AG08395 (cell line): ENCODE results near the gene CCDC83.
"Not testable (repeated sequence)": the region's sequence is repeated elsewhere in the genome, so short reads cannot be mapped to it uniquely, and the experiment has no call there.

Source experiments
- DNase-seq: peaks from one replicate; pipeline ENCODE4 v3.0.0; 2012; ENCODE audit warnings: mixed read lengths, low spot score

CCDC83 gene

DNA sequence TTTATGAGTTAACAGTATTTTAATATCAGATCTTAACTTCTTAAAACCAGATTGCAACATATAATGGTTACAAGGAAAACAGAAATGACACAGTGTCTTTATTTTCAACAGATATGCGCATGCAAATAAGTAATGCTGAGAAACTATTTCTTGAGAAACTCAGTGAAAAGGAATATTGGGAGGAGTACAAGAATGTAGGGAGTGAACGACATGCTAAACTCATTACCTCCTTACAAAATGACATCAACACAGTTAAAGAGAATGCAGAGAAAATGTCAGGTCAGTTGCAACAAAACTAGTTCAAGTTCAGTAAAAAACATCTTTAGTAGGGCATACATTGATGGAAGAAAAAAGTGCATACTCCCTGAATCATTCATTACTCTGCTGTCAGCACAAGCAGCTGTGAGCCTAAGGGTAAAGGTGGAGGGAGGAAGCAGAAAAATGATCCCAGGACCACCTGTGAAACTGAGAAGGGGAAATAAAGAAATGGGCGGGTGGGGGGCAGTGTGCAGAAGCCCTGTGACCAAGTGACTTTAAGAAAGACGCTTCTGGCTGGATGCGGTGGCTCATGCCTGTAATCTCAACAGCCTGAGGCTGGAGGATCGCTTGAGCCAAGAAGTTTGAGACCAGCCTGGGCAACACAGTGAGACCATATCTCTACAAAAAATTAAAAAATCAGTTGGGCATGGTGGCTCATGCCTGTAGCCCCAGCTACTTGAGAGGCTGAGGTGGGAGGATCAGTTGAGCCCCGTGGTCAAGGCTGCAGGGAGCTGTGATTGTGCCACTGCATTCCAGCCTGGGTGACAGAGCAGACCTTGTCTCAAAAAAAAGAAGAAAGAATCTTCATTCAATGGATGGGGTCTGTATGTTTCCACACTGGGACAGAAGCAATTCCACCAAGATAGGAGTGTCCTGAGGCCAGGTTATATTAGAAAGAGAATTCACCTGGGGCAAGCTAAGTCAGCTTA, 31.2 kb downstream of the CCDC83 start:
- DNase-seq: peak; percentile 82

DNA sequence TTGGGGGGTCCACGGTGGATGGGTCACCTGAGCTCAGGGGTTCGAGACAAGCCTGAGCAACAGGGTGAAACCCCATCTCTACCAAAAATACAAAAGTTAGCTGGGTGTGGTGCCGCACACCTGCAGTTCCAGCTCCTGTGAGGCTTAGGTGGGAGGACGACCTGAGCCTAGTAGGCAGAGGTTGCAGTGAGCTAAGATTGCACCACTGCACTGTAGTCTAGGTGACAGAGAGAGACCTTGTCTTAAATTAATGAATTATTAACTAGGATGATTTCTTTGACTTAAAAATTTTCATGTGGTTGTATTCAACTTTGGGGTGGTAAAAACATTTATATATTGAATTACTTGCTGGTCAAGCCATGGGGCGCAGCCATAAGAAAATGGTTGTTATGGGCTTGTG, 33.9 kb downstream of the CCDC83 start:
- DNase-seq: no peak

- DNase-seq: peak; percentile 78
Observed at GRCh38 chr11:85889676-85890579, 34.7 kb downstream of the CCDC83 start.

- no peak for DNase-seq
Observed at GRCh38 chr11:85893395-85893794, 38.2 kb downstream of the CCDC83 start.

- DNase-seq: no peak
Observed at GRCh38 chr11:85896876-85897275, 41.7 kb downstream of the CCDC83 start.

- DNase-seq: no peak
Observed at GRCh38 chr11:85898456-85898855, 43.3 kb downstream of the CCDC83 start.

DNA sequence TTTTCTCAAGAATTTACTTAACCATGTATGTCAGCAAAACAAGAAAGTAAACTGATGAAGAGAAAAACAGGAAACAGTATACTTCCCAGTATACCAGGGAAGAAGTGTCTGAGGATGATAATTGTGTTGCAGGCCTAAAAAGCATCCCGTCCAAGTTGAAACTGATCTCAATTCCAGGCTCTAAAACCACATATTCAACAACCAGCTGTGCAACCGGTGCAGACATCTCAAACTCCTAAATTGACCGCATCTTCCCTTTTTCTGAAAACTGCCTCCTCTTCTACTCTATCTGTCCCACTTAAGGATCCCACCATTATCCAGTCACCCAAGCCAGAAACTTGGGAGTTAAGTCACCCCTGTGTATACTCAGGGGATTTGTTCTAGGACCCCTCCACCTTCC, 47.2 kb downstream of the CCDC83 start:
- no peak for DNase-seq

DNA sequence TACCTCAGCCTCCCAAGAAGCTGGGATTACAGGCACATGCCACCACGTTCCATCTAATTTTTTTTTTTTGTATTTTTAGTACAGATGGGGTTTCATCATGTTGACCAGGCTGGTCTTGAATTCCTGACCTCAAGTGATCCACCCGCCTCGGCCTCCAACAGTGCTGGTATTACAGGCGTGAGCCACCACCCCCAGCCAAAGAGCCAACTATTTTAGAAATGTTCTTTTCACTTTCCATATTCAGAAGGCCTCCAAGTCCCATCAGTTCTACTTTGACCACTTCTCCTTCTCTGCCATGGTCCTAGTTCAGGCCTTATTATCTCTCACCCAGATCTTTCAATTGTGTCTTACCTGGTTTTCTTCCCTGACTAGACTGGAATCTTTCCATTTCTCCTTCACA, 48.2 kb downstream of the CCDC83 start:
- DNase-seq: no peak

- no peak for DNase-seq
Observed at GRCh38 chr11:85903811-85904210, 48.6 kb downstream of the CCDC83 start.

GRCh38 chr11:85912414-85912813, 57.2 kb downstream of the CCDC83 start:
- DNase-seq: no peak

- no peak for DNase-seq
Observed at GRCh38 chr11:85913513-85913912, 58.3 kb downstream of the CCDC83 start.

GRCh38 chr11:85914425-85914824, 59.2 kb downstream of the CCDC83 start:
- no peak for DNase-seq

- no peak for DNase-seq
Observed at GRCh38 chr11:85918910-85919794, 64.0 kb downstream of the CCDC83 start.

GRCh38 chr11:85922367-85922766, 67.2 kb downstream of the CCDC83 start:
- DNase-seq: no peak

DNA sequence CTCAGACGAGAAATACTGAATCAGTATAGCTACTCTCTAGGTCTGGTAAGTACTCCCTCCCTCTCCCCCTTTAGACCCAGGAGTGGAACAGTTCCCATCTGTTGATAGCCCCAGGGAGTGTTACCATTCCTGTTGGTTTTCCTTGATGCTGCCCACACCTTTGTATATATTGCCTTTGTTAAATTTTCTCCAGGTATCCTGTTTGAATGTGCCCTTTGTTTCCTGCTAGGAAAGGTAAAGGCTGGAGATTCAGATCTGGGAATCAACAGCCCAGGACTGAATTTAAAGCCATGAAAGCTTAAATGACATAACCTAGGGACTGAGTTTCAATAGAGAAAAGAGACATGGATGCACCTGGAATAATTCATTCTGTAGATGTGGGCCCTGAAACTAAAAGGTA, 68.3 kb downstream of the CCDC83 start:
- DNase-seq: no peak

DNA sequence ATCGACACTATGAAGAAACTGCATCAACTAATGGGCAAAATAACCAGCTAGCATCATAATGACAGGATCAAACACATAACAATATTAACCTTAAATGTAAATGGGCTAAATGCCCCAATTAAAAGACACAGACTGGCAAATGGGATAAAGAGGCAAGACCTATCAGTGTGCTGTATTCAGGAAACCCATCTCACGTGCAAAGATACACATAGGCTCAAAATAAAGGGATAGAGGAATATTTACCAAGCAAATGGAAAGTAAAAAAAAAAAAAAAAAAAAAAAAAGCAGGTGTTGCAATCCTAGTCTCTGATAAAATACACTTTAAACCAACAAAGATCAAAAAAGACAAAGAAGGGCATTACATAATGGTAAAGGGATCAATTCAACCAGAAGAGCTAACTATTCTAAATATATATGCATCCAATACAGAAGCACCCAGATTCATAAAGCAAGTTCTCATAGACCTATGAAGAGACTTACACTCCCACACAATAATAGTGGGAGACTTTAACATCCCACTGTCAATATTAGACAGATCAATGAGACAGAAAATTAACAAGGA, 71.6 kb downstream of the CCDC83 start:
- not testable (repeated sequence) for DNase-seq

DNA sequence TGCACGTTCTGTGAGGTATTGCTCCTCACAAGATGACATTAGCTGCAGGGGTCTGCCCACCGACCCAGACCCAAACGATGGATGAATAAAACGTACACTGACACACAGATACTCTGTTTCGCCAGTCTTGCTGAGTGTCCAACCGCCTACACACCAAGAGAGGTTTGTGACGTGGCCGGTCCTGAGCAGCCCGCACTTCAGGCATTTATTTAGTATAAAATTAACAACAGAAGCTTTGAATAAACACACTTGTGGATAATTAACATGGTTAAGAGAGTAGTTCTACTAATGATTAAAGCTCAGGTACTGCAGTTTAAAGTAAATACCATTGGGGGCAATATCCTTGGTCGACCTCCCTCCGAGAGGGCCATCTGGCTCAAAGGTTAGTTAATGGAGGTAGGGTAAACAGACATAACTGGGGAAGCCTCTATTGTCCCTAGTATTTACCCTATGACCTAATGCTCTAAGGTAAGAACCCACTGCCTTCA, 75.7 kb downstream of the CCDC83 start:
- no peak for DNase-seq

GRCh38 chr11:85934596-85935169, 79.5 kb downstream of the CCDC83 start:
- DNase-seq: no peak

DNA sequence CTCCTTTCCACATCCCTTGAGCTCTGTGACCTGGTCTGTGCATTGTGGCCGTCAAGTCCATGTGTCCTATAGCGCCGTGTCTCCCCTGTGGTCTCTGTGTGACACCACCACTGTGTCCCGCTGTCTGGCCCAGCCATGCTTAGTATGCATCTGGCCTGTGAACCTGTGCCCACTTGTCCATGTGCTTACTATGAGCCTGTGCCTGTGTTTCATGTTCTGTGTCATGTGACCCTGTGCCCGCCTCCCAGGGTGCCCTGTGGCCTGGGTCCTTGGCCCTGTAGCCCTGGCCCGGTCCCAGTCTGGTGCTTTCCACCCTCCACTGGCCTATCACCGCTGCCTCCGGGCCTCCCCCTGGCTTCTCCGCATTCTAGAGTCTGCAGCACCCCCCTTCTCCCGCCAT, 80.6 kb downstream of the CCDC83 start:
- DNase-seq: no peak

- no peak for DNase-seq
Observed at GRCh38 chr11:85937835-85938234, 82.7 kb downstream of the CCDC83 start.
